C4-2B (cell line): ENCODE measurements around the gene ZNF711.

ENCODE experiments used
- ZFX ChIP-seq: fragments of 450-650 bp; IDR thresholded peaks from 2 replicates; pipeline ENCODE4 v1.6.1; 2017
- TF ChIP-seq, protein P1 (sequence below): fragments of 450-650 bp; conservative IDR thresholded peaks from 2 replicates; pipeline ENCODE4 v1.5.1; 2017; ENCODE audit warnings: mild to moderate bottlenecking

DNA sequence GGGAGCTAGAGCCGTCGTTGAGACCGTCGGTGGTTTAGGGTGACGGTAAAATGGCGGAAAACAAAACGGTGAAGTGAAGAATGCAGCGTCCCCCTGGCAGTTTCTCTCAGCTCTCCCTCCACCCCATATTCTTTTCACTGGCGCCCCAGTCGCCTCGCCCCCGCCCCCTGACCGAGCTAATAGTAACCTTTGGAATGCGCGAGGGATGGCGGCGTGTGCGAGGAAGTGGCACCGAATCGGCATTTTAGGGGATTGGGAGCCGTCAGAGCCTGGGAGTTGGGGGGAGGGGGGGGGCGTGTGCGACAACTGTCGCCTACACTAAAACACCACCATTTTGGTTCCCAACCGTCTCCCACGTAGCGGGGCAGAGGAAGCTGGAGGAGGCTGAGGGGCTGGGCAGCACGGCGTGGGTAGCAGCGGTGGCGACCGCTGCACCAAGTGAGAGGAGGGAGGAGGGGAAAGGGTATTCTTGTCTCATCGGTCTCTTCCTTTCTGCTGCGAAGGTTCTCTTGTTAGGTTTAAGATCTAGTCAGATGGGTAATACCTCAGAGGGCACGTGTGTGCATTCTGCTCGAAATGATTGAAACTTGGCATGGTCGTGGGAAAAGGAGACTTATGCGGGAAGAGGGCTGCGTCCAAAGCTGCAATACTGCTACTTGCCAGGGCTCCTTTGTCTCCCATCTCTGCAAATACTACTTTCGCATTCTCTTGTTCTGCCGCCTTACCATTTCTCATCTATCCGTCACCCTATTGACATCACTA, 840 bp downstream of the ZNF711 start:
- TF ChIP-seq, protein P1, sequence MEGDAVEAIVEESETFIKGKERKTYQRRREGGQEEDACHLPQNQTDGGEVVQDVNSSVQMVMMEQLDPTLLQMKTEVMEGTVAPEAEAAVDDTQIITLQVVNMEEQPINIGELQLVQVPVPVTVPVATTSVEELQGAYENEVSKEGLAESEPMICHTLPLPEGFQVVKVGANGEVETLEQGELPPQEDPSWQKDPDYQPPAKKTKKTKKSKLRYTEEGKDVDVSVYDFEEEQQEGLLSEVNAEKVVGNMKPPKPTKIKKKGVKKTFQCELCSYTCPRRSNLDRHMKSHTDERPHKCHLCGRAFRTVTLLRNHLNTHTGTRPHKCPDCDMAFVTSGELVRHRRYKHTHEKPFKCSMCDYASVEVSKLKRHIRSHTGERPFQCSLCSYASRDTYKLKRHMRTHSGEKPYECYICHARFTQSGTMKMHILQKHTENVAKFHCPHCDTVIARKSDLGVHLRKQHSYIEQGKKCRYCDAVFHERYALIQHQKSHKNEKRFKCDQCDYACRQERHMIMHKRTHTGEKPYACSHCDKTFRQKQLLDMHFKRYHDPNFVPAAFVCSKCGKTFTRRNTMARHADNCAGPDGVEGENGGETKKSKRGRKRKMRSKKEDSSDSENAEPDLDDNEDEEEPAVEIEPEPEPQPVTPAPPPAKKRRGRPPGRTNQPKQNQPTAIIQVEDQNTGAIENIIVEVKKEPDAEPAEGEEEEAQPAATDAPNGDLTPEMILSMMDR, result no peak
- TF ChIP-seq ZFX, result no peak
